Small intestine (tissue), 7 donors: ENCODE measurements around the gene DNAH8. TPM values are rescaled to one million over a fixed set of nuclear protein-coding genes. Genes with fewer than 3 reads are reported as not detected.

Experiments
- DNase-seq, 2 donors: peaks; one replicate each; pipeline versions ENCODE4 v3.0.0 to v3.0.0-alpha.2; 2013
- FAIRE-seq: peaks from 2 replicates; lab custom pipeline; 2012; peaks lifted over from hg19 to GRCh38; lab: Jason Lieb, UNC
- H3K27ac ChIP-seq, 3 donors: one replicate each; pipeline ENCODE4 v1.5.1; 2013; ENCODE audit warnings: low read length in 2 of 3, mild to moderate bottlenecking in 2 of 3, control low read depth in 1 of 3, inconsistent platforms in 1 of 3, low read depth in 1 of 3, moderate library complexity in 1 of 3
- H3K27me3 ChIP-seq, 3 donors: one replicate each; pipeline ENCODE4 v1.6.1; 2013; ENCODE audit warnings: low read length in 3 of 3, inconsistent platforms in 1 of 3; ENCODE audit not compliant: control insufficient read depth in 3 of 3, insufficient read depth in 3 of 3
- H3K36me3 ChIP-seq, 3 donors: one replicate each; pipeline ENCODE4 v1.6.1; 2013; ENCODE audit warnings: low read length in 3 of 3, inconsistent platforms in 1 of 3, low read depth in 1 of 3, mild to moderate bottlenecking in 1 of 3, moderate library complexity in 1 of 3; ENCODE audit not compliant: control insufficient read depth in 3 of 3, insufficient read depth in 2 of 3
- H3K4me1 ChIP-seq, 3 donors: one replicate each; pipeline ENCODE4 v1.6.1; 2013; ENCODE audit warnings: low read length in 2 of 3, inconsistent platforms in 1 of 3, low read depth in 1 of 3, mild to moderate bottlenecking in 1 of 3, moderate library complexity in 1 of 3; ENCODE audit not compliant: control insufficient read depth in 3 of 3, insufficient read depth in 2 of 3
- H3K4me3 ChIP-seq, 3 donors: one replicate each; pipeline ENCODE4 v1.5.1; 2013; ENCODE audit warnings: low read length in 3 of 3, control low read depth in 1 of 3, inconsistent platforms in 1 of 3, low read depth in 1 of 3, mild to moderate bottlenecking in 1 of 3, moderate library complexity in 1 of 3
- H3K9me3 ChIP-seq, 2 donors: one replicate each; pipeline ENCODE4 v1.6.1; 2013; ENCODE audit warnings: low read depth in 1 of 2, low read length in 1 of 2; ENCODE audit not compliant: control insufficient read depth in 2 of 2, insufficient read depth in 1 of 2
- WGBS, 3 donors: extraction: QIAGEN DNeasy Blood & Tissue Kit; methylation state at CpG; one replicate each; pipeline ENCODE4 v1.1.7; 2013; 5-methylcytosine and 5-hydroxymethylcytosine counted together
- polyA plus RNA-seq, 4 donors: library from polyadenylated mRNA; stranded (reverse) in 3 of 4; unstranded in 1 of 4; fragments of 200-250 nt in 3 of 4; fragments of 120-200 nt in 1 of 4; gene quantifications; one replicate each; pipeline versions ENCODE4 v1.2.1 to v1.2.3, GENCODE V29; 2013
- donor health status: healthy with polysubstance abuse.
- donor health status: control.
- donor health status: control.
- donor health status: Bipolar disorder and iron deficiency.
- donor health status: healthy.

Gene DNAH8
- polyA plus RNA-seq, 4 donors = under 0.01 to 0.01 (median 0.01) TPM; not detected in 1

DNA sequence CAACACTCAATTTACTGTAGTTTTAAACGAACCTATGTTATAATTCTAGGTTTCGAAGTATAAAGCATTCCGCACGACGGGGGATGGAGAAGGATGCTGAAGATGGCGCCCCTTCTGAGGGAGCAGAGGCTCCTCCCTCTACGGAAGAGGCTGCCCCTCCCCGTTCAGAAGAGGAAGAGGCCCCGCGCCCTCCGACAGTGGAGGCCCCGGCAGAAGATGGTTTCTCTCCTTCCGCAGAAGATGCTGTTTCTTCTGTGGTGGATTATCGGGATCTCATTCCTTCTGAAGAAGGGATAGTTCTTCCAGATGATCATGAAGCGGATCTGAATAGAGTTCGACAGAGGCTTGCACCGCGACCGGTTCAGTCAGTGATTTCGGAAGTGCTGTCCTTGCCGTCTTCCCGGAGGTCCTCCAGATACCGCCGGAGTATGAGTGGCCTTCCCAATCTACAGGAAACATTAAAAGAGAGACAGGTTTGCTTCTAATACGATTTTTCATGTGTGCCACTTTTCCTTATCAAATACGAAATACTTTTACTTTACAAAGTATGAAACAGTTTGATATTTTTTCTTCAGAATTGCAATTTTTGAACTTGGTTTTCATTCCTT lies 7.7 kb downstream of the DNAH8 start:
- H3K27me3 ChIP-seq = peaks cover 0 to 7% (median 0%) of the 10 kb centered on the region in 3 donors
- DNase-seq (no peak), FAIRE-seq (no peak)
- H3K27ac ChIP-seq = no peak overlapping the region
- H3K4me1 ChIP-seq = no peaks in the 10 kb centered on the region
- no peaks in the 10 kb centered on the region for H3K9me3 ChIP-seq
- H3K4me3 ChIP-seq = no peak overlapping the region
- 92 to 94% (median 92%) methylated on average over 26 of the region's 26 CpGs for WGBS, 3 donors
- no peaks in the 10 kb centered on the region for H3K36me3 ChIP-seq

- no peaks in the 10 kb centered on the region for H3K4me1 ChIP-seq
- DNase-seq (no peak), FAIRE-seq (no peak)
- peaks cover 0 to 7% (median 0%) of the 10 kb centered on the region in 3 donors for H3K27me3 ChIP-seq
- no peak overlapping the region for H3K4me3 ChIP-seq
- no peaks in the 10 kb centered on the region for H3K36me3 ChIP-seq
- H3K27ac ChIP-seq = no peak overlapping the region
- H3K9me3 ChIP-seq = no peaks in the 10 kb centered on the region
- WGBS, 3 donors = 87 to 96% (median 95%) methylated on average over 5 of the region's 5 CpGs
Observed at GRCh38 chr6:38723783-38724182, 8.7 kb downstream of the DNAH8 start.

DNA sequence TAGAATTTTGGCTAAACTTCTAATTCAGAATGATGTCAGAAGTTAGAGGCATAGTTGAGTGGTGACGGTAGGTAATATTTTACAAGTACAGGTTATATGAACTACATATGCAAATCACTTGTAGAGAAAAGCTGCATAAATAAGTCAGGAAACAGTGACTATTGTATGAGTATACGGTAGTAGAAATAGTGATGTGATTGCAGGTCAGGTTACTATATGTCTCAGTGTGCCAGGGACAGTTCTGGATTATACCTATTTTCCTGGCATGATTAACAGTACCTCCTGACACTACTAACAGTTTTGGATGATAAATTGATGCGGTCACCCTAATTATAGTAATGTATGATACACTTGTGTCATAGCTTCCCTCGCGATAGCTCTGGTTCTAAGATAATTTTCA lies 9.2 kb downstream of the DNAH8 start:
- no peaks in the 10 kb centered on the region for H3K36me3 ChIP-seq
- no peak overlapping the region for H3K27ac ChIP-seq
- H3K27me3 ChIP-seq = peaks cover 0 to 3% (median 0%) of the 10 kb centered on the region in 3 donors
- no peak for FAIRE-seq
- DNase-seq = no peak
- H3K9me3 ChIP-seq = no peaks in the 10 kb centered on the region
- WGBS, 3 donors = 71 to 74% (median 74%) methylated on average over 5 of the region's 5 CpGs
- no peaks in the 10 kb centered on the region for H3K4me1 ChIP-seq
- no peak overlapping the region for H3K4me3 ChIP-seq

DNA sequence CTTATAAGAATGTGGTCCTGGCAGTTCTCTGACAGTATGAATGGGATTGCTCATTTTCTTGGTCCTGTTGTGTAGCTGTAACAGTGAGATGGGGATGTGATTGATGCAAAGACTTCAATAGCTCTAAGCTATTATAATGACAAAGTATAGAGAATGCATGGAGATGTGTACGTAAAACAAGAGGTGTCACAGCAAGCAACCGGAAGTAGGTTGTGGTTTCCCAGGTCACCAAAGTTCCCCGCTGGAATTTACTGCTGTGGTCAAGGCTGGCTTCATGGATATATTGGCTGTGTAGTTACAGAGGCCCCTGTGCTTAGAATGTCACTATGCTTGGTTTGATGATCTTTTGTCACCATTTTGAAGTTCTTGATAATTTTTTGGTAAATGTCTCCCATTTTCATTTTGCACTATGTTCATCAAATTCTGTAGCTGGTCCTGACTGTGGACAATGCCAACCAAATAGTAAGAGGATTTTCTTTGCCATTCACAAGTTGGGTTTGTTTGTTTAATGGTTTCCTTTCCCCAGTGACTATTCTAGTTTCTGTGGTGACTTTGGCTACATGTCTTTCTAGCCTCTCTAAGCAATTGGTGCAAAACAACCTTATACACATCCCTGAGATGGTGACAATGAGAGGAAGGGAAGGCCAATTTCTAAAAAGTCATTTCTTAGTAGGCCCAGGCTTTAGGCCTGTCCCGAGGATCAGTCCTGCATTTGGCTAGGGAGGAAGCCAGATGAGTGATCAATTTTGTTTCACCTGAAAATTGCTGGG lies 10.5 kb downstream of the DNAH8 start:
- H3K9me3 ChIP-seq = no peaks in the 10 kb centered on the region
- no peaks in the 10 kb centered on the region for H3K27me3 ChIP-seq
- H3K36me3 ChIP-seq = no peaks in the 10 kb centered on the region
- FAIRE-seq (no peak), DNase-seq (no peak)
- H3K27ac ChIP-seq = no peak overlapping the region
- H3K4me1 ChIP-seq = no peaks in the 10 kb centered on the region
- H3K4me3 ChIP-seq = no peak overlapping the region
- 60 to 87% (median 74%) methylated on average over 4 of the region's 4 CpGs for WGBS, 3 donors

DNA sequence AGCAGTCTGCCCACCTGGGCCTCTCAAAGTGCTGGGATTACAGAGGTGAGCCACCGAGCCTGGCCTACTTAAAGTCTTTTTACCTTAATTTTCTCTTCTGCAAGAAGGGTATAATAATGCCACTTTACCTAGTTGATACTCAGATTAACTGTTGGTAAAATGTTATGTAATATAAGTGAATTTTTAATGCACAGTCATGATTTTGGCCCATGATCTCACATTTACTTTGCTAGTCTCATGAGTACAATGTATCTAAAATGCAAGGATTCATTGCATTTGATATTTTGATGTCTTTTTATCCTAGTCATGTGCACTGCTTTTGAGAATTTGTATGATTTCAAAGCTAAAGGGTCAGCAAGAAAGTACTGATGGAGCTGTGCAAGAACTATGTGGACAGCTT lies 13.1 kb downstream of the DNAH8 start:
- no peaks in the 10 kb centered on the region for H3K9me3 ChIP-seq
- DNase-seq (no peak), FAIRE-seq (no peak)
- H3K4me3 ChIP-seq = no peak overlapping the region
- WGBS, 3 donors = 86 to 97% (median 92%) methylated on average over 1 of the region's 1 CpG
- H3K27ac ChIP-seq = no peak overlapping the region
- no peaks in the 10 kb centered on the region for H3K4me1 ChIP-seq
- no peaks in the 10 kb centered on the region for H3K36me3 ChIP-seq
- H3K27me3 ChIP-seq = no peaks in the 10 kb centered on the region

DNA sequence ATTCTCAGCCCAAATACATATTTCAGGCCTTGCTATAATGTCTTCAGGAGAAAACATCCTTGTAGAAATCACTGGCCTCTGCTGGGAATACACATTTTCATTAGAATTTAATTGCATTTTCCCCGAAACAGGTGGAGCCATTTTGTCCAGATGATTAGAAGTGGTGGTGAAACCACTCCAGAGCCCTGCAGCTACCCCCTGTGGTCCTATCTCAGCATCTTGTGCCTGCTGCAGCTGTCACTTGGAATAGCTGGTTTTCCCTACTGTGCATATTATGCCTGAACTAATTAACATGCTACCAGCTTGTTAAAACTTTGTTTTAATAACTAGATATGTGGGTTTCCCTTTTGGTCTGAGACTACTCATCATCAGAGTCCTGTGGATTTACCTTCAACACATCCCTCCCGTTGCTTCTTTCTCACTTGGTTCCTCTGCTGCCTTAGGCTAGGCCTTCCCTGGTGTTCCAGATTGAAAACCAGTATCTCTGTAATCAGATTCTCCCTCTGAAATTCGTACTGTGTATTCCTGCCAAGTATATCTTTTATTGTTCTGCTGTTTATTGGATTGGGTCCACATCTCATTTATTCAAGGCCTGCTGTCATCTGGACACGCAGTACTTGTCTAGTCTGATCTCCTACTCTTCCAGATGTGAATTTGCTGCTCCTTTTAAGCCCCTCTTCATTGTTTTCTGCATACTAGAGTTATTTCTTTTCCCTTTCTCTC lies 15.2 kb downstream of the DNAH8 start:
- Histone ChIP-seq H3K4me1 (no peaks in the 10 kb centered on the region), H3K4me3 (no peak overlapping the region), H3K27me3 (no peaks in the 10 kb centered on the region), H3K9me3 (no peaks in the 10 kb centered on the region), H3K36me3 (no peaks in the 10 kb centered on the region), H3K27ac (no peak overlapping the region)
- 37 to 46% (median 40%) methylated on average over 4 of the region's 4 CpGs for WGBS, 3 donors
- FAIRE-seq (no peak), DNase-seq (no peak)

DNA sequence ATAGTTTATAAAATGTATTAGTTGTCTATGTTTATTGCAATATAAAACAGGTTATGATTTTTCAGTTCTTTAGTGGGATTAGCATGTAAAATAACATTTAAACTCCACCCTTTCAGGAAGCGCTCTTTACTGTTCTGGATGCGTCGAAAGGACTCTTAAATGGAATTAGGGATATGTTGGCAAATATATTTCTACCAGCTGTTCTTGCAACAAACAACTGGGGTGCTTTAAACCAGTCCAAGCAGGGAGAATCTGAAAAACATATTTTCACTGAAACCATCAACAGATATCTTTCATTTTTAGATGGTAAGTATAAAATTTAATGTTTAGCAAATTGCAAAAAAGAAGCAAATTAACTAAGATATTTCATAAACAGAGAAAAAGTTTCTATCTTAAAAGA lies 21.8 kb downstream of the DNAH8 start:
- Histone ChIP-seq H3K4me3 (no peak overlapping the region), H3K27me3 (peaks cover 0 to 3% (median 0%) of the 10 kb centered on the region in 3 donors), H3K9me3 (no peaks in the 10 kb centered on the region), H3K36me3 (no peaks in the 10 kb centered on the region), H3K4me1 (no peaks in the 10 kb centered on the region), H3K27ac (no peak overlapping the region)
- DNase-seq = no peak
- 68 to 96% (median 80%) methylated on average over 3 of the region's 3 CpGs for WGBS, 3 donors
- no peak for FAIRE-seq

- Histone ChIP-seq H3K36me3 (no peaks in the 10 kb centered on the region), H3K4me1 (no peaks in the 10 kb centered on the region), H3K9me3 (no peaks in the 10 kb centered on the region), H3K27ac (no peak overlapping the region), H3K4me3 (no peak overlapping the region), H3K27me3 (peaks cover 0 to 3% (median 0%) of the 10 kb centered on the region in 3 donors)
- WGBS, 3 donors = 70 to 77% (median 71%) methylated on average over 3 of the region's 3 CpGs
- DNase-seq = no peak
- no peak for FAIRE-seq
Observed at GRCh38 chr6:38738261-38738660, 23.1 kb downstream of the DNAH8 start.
